A549 (cell line): ENCODE data around the gene C10orf62. TPM values are rescaled to one million over a fixed set of nuclear protein-coding genes. Genes with fewer than 3 reads are reported as not detected.
A peak's percentile ranks its signal among the peaks of the same experiment; 100 is the strongest.

Experiments
- ATAC-seq, 2 experiments: fragments of 200-7000 bp in 1 of 2; fragments of >200 bp in 1 of 2; cut with Nextera tagmentation in 1 of 2; cut with Tn5 transposase in 1 of 2; 3 replicates each; pipeline versions ENCODE4 v1.8.0 to v1.9.1; 2018 to 2020; ENCODE audit warnings: mild to moderate bottlenecking in 1 of 2, moderate library complexity in 1 of 2
- CTCF ChIA-PET: fragments of 300-600 bp; sonication (Branson Sonifier 250); formaldehyde crosslinking; extraction: SDS; loops from one replicate; lab custom pipeline; 2021; ENCODE audit warnings: antibody characterized with exemption, inconsistent platforms; lab: Yijun Ruan, JAX
- POLR2A ChIA-PET: fragments of 350-600 bp; formaldehyde crosslinking; extraction: SDS; loops from one replicate; lab custom pipeline; 2021; ENCODE audit warnings: antibody characterized with exemption, inconsistent platforms; lab: Yijun Ruan, JAX
- DNase-seq, 2 experiments: peaks; one replicate each; pipeline versions ENCODE4 v3.0.0 to v3.0.0-alpha.2; 2011 to 2016; ENCODE audit warnings: low read depth in 1 of 2, low spot score in 1 of 2
- FAIRE-seq: peaks from 2 replicates; lab custom pipeline; 2011; peaks lifted over from hg19 to GRCh38; lab: Jason Lieb, UNC
- H3K27ac ChIP-seq, 2 experiments: fragments of >200 bp; sonication (Bioruptor Twin); formaldehyde crosslinking; 3 replicates each; pipeline ENCODE4 v1.5.1; 2016 to 2017
- H3K4me1 ChIP-seq: fragments of >200 bp; sonication (Bioruptor Twin); formaldehyde crosslinking; 3 replicates; pipeline ENCODE4 v1.6.1; 2016
- H3K4me2 ChIP-seq: fragments of >200 bp; sonication (Bioruptor Twin); formaldehyde crosslinking; 3 replicates; pipeline ENCODE4 v1.6.1; 2016
- H3K4me3 ChIP-seq: fragments of >200 bp; sonication (Bioruptor Twin); formaldehyde crosslinking; 3 replicates; pipeline ENCODE4 v1.5.1; 2016
- H3K9me3 ChIP-seq: fragments of >200 bp; sonication (Bioruptor Twin); formaldehyde crosslinking; 3 replicates; pipeline ENCODE4 v1.6.1; 2016
- BHLHE40 ChIP-seq: IDR thresholded peaks from 2 replicates; pipeline ENCODE4 v1.6.1; 2012; ENCODE audit warnings: low read depth, low read length, inconsistent platforms
- CBX2 ChIP-seq: fragments of 200-600 bp; sonication (generic); IDR thresholded peaks from 2 replicates; pipeline ENCODE4 v1.6.1; 2016; ENCODE audit warnings: low read depth, mild to moderate bottlenecking, borderline replicate concordance
- CBX8 ChIP-seq: fragments of 200-600 bp; sonication (generic); IDR thresholded peaks from 2 replicates; pipeline ENCODE4 v1.6.1; 2016
- CHD2 ChIP-seq: fragments of 150-350 bp; IDR thresholded peaks from 2 replicates; pipeline ENCODE4 v1.6.1; 2014; ENCODE audit warnings: low read length; ENCODE audit not compliant: partially characterized antibody
- EP300 ChIP-seq, 2 experiments: fragments of >200 bp; sonication (Bioruptor Twin); formaldehyde crosslinking; IDR thresholded peaks; 2 replicates in 1 of 2; 3 replicates in 1 of 2; pipeline ENCODE4 v1.6.1; 2016 to 2017
- FOXS1 ChIP-seq: fragments of 250-450 bp; sonication (Bioruptor Pico); IDR thresholded peaks from 2 replicates; pipeline ENCODE4 v1.5.0; 2020; ENCODE audit warnings: mild to moderate bottlenecking, moderate library complexity
- GATA3 ChIP-seq: IDR thresholded peaks from 2 replicates; pipeline ENCODE4 v1.6.1; 2012; ENCODE audit warnings: borderline replicate concordance
- HOXB13 ChIP-seq: fragments of 250-450 bp; sonication (Bioruptor Pico); IDR thresholded peaks from 2 replicates; pipeline ENCODE4 v1.5.0; 2020; ENCODE audit warnings: low read depth, mild to moderate bottlenecking, moderate library complexity
- HOXB5 ChIP-seq: fragments of 250-450 bp; sonication (Bioruptor Pico); IDR thresholded peaks from 2 replicates; pipeline ENCODE4 v1.5.0; 2020; ENCODE audit warnings: mild to moderate bottlenecking, moderate library complexity
- MAZ ChIP-seq: fragments of 150-350 bp; IDR thresholded peaks from 2 replicates; pipeline ENCODE4 v1.6.1; 2014; ENCODE audit warnings: antibody characterized with exemption, low read depth, low read length, borderline replicate concordance
- PHF8 ChIP-seq: fragments of 200-600 bp; sonication (generic); IDR thresholded peaks from 2 replicates; pipeline ENCODE4 v1.6.1; 2016; ENCODE audit warnings: low read depth, mild to moderate bottlenecking, antibody characterized with exemption, moderate library complexity, borderline replicate concordance
- POLR2A ChIP-seq: IDR thresholded peaks from 2 replicates; pipeline ENCODE4 v1.6.1; 2012; ENCODE audit warnings: mild to moderate bottlenecking, low read length
- POLR2AphosphoS2 ChIP-seq: conservative IDR thresholded peaks from 2 replicates; pipeline ENCODE4 v1.6.1; 2012; ENCODE audit warnings: low read length, improper control_type of control experiment, inconsistent platforms
- RCOR1 ChIP-seq: fragments of 150-350 bp; IDR thresholded peaks from 2 replicates; pipeline ENCODE4 v1.6.1; 2014; ENCODE audit warnings: antibody characterized with exemption, low read length, low read depth
- SREBF2 ChIP-seq: fragments of 450-650 bp; IDR thresholded peaks from 2 replicates; pipeline ENCODE4 v1.6.1; 2014; ENCODE audit warnings: mild to moderate bottlenecking, moderate library complexity
- ZC3H11A ChIP-seq: fragments of 450-650 bp; IDR thresholded peaks from 2 replicates; pipeline ENCODE4 v1.6.1; 2014; ENCODE audit warnings: antibody characterized with exemption, mild to moderate bottlenecking
- WGBS: methylation state at CpG from one replicate; pipeline ENCODE4 v1.1.6; 2017; ENCODE audit errors: missing lambda C conversion rate; 5-methylcytosine and 5-hydroxymethylcytosine counted together
- polyA plus RNA-seq, 4 experiments: library from polyadenylated mRNA; depleted of rRNA in 3 of 4; stranded (reverse); fragments of >200 nt; fragmentation: RNase III in 1 of 4; extraction: RNeasy Plus Mini Kit Qiagen cat#74134 plus additional on column Dnase treatment in 1 of 4; gene quantifications; 2 replicates in 3 of 4; 3 replicates in 1 of 4; pipeline ENCODE4 v1.2.3, GENCODE V29; 2011 to 2017
- TF ChIP-seq, protein P1 (sequence below): fragments of 150-350 bp; IDR thresholded peaks from 2 replicates; pipeline ENCODE4 v1.6.1; 2014; ENCODE audit warnings: low read depth, mild to moderate bottlenecking, low read length
- TF ChIP-seq, protein P2 (sequence below): IDR thresholded peaks from 2 replicates; pipeline ENCODE4 v1.6.1; 2012
- TF ChIP-seq, protein P3 (sequence below): fragments of 250-450 bp; sonication (Bioruptor Pico); IDR thresholded peaks from 2 replicates; pipeline ENCODE4 v1.5.0; 2020; ENCODE audit warnings: low read depth, mild to moderate bottlenecking, moderate library complexity
- TF ChIP-seq, protein P4 (sequence below): fragments of 450-650 bp; IDR thresholded peaks from 2 replicates; pipeline ENCODE4 v1.6.1; 2014; ENCODE audit warnings: antibody characterized with exemption
- TF ChIP-seq, protein P5 (sequence below): fragments of 250-450 bp; sonication (Bioruptor Pico); IDR thresholded peaks from 2 replicates; pipeline ENCODE4 v1.5.0; 2021; ENCODE audit warnings: mild to moderate bottlenecking, moderate library complexity, borderline replicate concordance

The C10orf62 gene
- polyA plus RNA-seq, 2 of the 4 experiments (the other 2 are of a cell fraction) = not detected

DNA sequence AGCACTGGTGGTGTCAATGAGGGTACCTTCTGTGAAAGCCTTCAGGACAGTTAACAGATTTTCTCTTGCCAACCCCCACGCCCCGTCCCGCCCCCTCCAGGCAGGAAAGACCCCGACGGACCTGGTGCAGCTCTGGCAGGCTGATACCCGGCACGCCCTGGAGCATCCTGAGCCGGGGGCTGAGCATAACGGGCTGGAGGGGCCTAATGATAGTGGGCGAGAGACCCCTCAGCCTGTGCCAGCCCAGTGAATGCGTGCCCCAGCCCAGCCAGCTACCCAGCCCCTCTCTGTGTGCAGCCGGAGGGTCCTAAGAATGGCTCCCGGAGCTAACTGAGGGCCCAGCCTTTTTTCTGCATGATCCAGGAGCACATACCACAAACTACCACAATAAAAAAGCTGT, 6.0 kb upstream of the C10orf62 start:
- Histone ChIP-seq H3K4me3 (no peak overlapping the region), H3K27ac (peak overlapping the region; percentile 75 to 80), H3K4me2 (peak overlapping the region; percentile 77), H3K4me1 (peaks cover 26% of the 10 kb centered on the region), H3K9me3 (no peaks in the 10 kb centered on the region)
- ChIA-PET CTCF (interaction anchor here (1.8 to 39.7 kb wide), 3 partner anchors 3 to 153 kb away, joined by 4 to 1048 read pairs (median 1048); partner anchors contain the start of genes ANKRD2, C10orf62, HOGA1 and ZFYVE27), POLR2A (interaction anchor here (1.4 to 1.9 kb wide), 3 partner anchors 8 to 13 kb away, joined by 4 to 9 read pairs (median 4); partner anchors contain the start of gene ANKRD2)
- DNase-seq (no peak), FAIRE-seq (no peak), ATAC-seq (no peak)
- TF ChIP-seq, protein P1, sequence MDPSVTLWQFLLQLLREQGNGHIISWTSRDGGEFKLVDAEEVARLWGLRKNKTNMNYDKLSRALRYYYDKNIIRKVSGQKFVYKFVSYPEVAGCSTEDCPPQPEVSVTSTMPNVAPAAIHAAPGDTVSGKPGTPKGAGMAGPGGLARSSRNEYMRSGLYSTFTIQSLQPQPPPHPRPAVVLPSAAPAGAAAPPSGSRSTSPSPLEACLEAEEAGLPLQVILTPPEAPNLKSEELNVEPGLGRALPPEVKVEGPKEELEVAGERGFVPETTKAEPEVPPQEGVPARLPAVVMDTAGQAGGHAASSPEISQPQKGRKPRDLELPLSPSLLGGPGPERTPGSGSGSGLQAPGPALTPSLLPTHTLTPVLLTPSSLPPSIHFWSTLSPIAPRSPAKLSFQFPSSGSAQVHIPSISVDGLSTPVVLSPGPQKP = no peak
- TF ChIP-seq BHLHE40 = no peak
- no peak for TF ChIP-seq EP300 (IDR thresholded peaks at IDR 0.05)
- no peak for TF ChIP-seq MAZ
- TF ChIP-seq, protein P2, sequence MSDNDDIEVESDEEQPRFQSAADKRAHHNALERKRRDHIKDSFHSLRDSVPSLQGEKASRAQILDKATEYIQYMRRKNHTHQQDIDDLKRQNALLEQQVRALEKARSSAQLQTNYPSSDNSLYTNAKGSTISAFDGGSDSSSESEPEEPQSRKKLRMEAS = no peak
- no peak for TF ChIP-seq CBX8
- TF ChIP-seq CBX2 = no peak
- no peak for TF ChIP-seq ZC3H11A
- 100% methylated on average over 5 of the region's 13 CpGs for WGBS

DNA sequence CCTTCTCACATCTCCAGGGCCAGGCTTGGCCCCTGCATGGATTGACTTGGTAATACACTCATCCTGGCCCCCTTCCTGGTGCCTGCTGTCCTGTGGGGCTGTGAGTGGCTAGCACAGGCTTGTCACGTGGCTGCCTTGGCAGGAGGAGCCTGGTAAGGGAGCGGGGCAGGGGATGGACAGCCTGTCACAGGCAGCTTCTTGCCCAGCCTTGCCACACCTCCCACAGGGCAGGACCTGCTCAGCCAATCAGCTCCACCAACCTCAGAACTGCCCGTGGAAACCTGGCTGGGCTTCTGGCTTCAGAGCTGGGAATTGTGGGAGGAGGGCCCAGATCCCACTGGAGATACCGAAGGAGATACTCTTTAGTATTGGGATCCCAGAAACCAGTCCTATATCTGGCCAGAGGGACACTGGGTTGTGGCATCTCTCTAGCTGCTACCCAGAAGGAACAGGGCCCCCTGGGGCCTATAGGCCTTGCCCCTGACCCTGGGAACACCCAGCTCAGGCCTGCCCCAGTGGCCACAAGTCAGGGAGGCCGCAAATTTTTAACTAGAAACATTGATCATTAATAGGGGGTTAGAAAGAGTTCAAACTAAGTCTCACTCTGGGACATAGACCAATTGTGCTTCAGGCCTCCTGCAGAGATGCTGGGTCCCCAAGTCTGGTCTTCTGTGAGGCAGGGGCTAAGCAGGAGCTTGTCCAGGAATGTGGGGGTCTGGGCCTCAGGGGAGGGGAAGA, 5.3 kb upstream of the C10orf62 start, which contains the start of gene HOGA1:
Gene HOGA1 (plus strand): TSS at position 330 of the 738 bp plus-strand sequence. CDS start 315 bp downstream, at position 645.
- DNase-seq (peak; percentile 92 to 93), ATAC-seq (peak; percentile 97 to 99), FAIRE-seq (peak; percentile 89)
- 18% methylated on average over 4 of the region's 5 CpGs for WGBS
- peak within 1 kb of the TSS; percentile 19; the same call in 2 of the 3 replicates for H3K4me3 ChIP-seq
- H3K27ac ChIP-seq = peak within 1 kb of the TSS; percentile 75 to 80
- ChIA-PET POLR2A (interaction anchor here (0.5 to 1.9 kb wide), 4 partner anchors 9 to 88 kb away, joined by 3 to 9 read pairs (median 4); partner anchors contain the start of gene ANKRD2), CTCF (interaction anchor here (1.8 to 39.7 kb wide), 3 partner anchors 4 to 152 kb away, joined by 4 to 1048 read pairs (median 1048); partner anchors contain the start of genes ANKRD2, C10orf62, HOGA1 and ZFYVE27)
- H3K4me1 ChIP-seq = peaks cover 26% of the 10 kb centered on the region
- H3K4me2 ChIP-seq = peak within 1 kb of the TSS; percentile 77
- no peaks in the 10 kb centered on the region for H3K9me3 ChIP-seq
- TF ChIP-seq, protein P3, sequence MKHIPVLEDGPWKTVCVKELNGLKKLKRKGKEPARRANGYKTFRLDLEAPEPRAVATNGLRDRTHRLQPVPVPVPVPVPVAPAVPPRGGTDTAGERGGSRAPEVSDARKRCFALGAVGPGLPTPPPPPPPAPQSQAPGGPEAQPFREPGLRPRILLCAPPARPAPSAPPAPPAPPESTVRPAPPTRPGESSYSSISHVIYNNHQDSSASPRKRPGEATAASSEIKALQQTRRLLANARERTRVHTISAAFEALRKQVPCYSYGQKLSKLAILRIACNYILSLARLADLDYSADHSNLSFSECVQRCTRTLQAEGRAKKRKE (CRISPR knock-in tag) = no peak
- TF ChIP-seq GATA3 (peak; percentile 8; the same call in 1 of the 2 replicates), PHF8 (peak; percentile 36; the same call in 1 of the 2 replicates), POLR2A (0 out of 2 replicates have a peak, but pooled peaks have one; percentile 14), CHD2 (no peak), POLR2AphosphoS2 (no peak)
- TF ChIP-seq, protein P2 = peak; percentile 56; the same call in 1 of the 2 replicates
- TF ChIP-seq, protein P4, sequence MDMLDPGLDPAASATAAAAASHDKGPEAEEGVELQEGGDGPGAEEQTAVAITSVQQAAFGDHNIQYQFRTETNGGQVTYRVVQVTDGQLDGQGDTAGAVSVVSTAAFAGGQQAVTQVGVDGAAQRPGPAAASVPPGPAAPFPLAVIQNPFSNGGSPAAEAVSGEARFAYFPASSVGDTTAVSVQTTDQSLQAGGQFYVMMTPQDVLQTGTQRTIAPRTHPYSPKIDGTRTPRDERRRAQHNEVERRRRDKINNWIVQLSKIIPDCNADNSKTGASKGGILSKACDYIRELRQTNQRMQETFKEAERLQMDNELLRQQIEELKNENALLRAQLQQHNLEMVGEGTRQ = peak; percentile 88
- TF ChIP-seq, all 56 proteins: peak for 5

DNA sequence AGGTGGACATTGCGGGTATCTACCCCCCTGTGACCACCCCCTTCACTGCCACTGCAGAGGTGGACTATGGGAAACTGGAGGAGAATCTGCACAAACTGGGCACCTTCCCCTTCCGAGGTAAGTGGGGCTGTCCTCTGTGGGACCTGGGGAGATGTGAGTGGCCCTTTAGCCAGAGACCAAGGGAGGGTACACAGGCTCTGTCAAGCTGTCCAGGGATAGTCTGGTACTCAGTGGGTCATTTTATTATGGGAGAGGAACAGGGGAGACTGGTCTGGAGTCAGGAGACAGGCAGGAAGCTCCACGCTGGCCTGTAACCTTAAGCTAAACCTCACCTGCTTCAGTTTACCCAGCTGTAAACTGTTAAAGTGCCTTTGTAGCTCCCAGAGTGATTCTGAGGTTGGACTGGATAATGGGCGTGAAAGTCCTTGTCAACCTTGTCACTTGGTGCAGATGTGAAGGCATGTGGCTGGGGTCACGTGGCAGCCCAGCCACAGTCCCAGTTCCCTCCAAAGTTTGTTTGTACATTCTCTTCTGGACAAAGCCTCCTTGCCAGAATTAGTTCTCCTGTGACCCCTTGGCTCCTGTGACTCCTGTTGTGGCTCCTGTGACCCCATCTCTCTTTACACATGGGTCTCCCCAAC, 4.6 kb upstream of the C10orf62 start:
- peak overlapping the region; percentile 75 to 80 for H3K27ac ChIP-seq
- 81% methylated on average over 5 of the region's 5 CpGs for WGBS
- FAIRE-seq (no peak), ATAC-seq (no peak), DNase-seq (no peak)
- H3K9me3 ChIP-seq = no peaks in the 10 kb centered on the region
- ChIA-PET POLR2A (interaction anchor here (1.4 to 1.9 kb wide), 2 partner anchors 10 to 13 kb away, joined by 4 to 9 read pairs; partner anchors contain the start of gene ANKRD2), CTCF (interaction anchor here (1.1 to 39.7 kb wide), 4 partner anchors 5 to 151 kb away, joined by 3 to 1048 read pairs (median 526); partner anchors contain the start of genes ANKRD2, C10orf62, HOGA1 and ZFYVE27)
- peak overlapping the region; percentile 19; the same call in 2 of the 3 replicates for H3K4me3 ChIP-seq
- H3K4me2 ChIP-seq = peak overlapping the region; percentile 77
- H3K4me1 ChIP-seq = peaks cover 26% of the 10 kb centered on the region
- TF ChIP-seq GATA3 (no peak), RCOR1 (no peak), FOXS1 (CRISPR knock-in tag) (no peak), HOXB13 (no peak), HOXB5 (CRISPR knock-in tag) (no peak), SREBF2 (no peak)
- TF ChIP-seq, protein P3 (CRISPR knock-in tag) = no peak
- TF ChIP-seq, protein P5, sequence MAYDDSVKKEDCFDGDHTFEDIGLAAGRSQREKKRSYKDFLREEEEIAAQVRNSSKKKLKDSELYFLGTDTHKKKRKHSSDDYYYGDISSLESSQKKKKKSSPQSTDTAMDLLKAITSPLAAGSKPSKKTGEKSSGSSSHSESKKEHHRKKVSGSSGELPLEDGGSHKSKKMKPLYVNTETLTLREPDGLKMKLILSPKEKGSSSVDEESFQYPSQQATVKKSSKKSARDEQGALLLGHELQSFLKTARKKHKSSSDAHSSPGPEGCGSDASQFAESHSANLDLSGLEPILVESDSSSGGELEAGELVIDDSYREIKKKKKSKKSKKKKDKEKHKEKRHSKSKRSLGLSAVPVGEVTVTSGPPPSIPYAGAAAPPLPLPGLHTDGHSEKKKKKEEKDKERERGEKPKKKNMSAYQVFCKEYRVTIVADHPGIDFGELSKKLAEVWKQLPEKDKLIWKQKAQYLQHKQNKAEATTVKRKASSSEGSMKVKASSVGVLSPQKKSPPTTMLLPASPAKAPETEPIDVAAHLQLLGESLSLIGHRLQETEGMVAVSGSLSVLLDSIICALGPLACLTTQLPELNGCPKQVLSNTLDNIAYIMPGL = no peak
- TF ChIP-seq, protein P1 = no peak
